Activated CD4-positive, alpha-beta T cell treated with anti-CD3 and anti-CD28 coated beads, Interleukin-2, amount 10 ng/mL, durations not matched to agents 24 days and 14 days (primary cell): ENCODE results near the gene BLNK. TPM values are rescaled to one million over a fixed set of nuclear protein-coding genes. Genes with fewer than 3 reads are reported as not detected.

Source experiments
- DNase-seq: peaks from one replicate; pipeline ENCODE4 v3.0.0; 2022
- H3K27ac Mint-ChIP-seq: one replicate; pipeline ENCODE4 v1.8.0; 2022; ENCODE audit warnings: mild to moderate bottlenecking, mixed read lengths
- H3K27me3 Mint-ChIP-seq: one replicate; pipeline ENCODE4 v1.8.0; 2022; ENCODE audit warnings: mixed read lengths
- H3K36me3 Mint-ChIP-seq: one replicate; pipeline ENCODE4 v1.8.0; 2022; ENCODE audit warnings: low read depth, mild to moderate bottlenecking, mixed read lengths
- H3K4me1 Mint-ChIP-seq: one replicate; pipeline ENCODE4 v1.8.0; 2021; ENCODE audit warnings: mixed read lengths
- H3K4me3 Mint-ChIP-seq: one replicate; pipeline ENCODE4 v1.8.0; 2022; ENCODE audit warnings: mild to moderate bottlenecking, moderate library complexity, mixed read lengths
- H3K9me3 Mint-ChIP-seq: one replicate; pipeline ENCODE4 v1.8.0; 2021; ENCODE audit warnings: mixed read lengths
- intact Hi-C: fragments of 100-400 bp; cut with micrococcal nuclease; formaldehyde crosslinking; loops from one replicate; pipeline ENCODE4 v1.15.1; 2023
- total RNA-seq: library from RNA; stranded (reverse); gene quantifications from 2 replicates; pipeline ENCODE4 v1.2.3, GENCODE V29; 2022

Gene BLNK
- total RNA-seq, 1 donor from 2014 or later: not detected

GRCh38 chr10:96279191-96279641 lies 7.8 kb upstream of the BLNK start:
- no peak for DNase-seq
- H3K27ac Mint-ChIP-seq: no peak overlapping the region
- intact Hi-C loops: no loop called here
- no peaks in the 10 kb centered on the region for H3K36me3 Mint-ChIP-seq
- H3K4me3 Mint-ChIP-seq: no peak overlapping the region
- no peaks in the 10 kb centered on the region for H3K4me1 Mint-ChIP-seq
- no peaks in the 10 kb centered on the region for H3K9me3 Mint-ChIP-seq
- H3K27me3 Mint-ChIP-seq: peaks cover 9% of the 10 kb centered on the region

- peaks cover 10% of the 10 kb centered on the region for H3K27me3 Mint-ChIP-seq
- H3K36me3 Mint-ChIP-seq: no peaks in the 10 kb centered on the region
- no peak overlapping the region for H3K4me3 Mint-ChIP-seq
- H3K4me1 Mint-ChIP-seq: no peaks in the 10 kb centered on the region
- intact Hi-C loops: no loop called here
- no peak for DNase-seq
- no peaks in the 10 kb centered on the region for H3K9me3 Mint-ChIP-seq
- no peak overlapping the region for H3K27ac Mint-ChIP-seq
These were observed 5.5 kb upstream of the BLNK start for GRCh38 chr10:96276831-96277230.

GRCh38 chr10:96276426-96276825 lies 5.1 kb upstream of the BLNK start:
- Mint-ChIP-seq H3K36me3 (no peaks in the 10 kb centered on the region), H3K4me1 (no peaks in the 10 kb centered on the region), H3K9me3 (no peaks in the 10 kb centered on the region), H3K4me3 (no peak overlapping the region), H3K27me3 (peaks cover 11% of the 10 kb centered on the region), H3K27ac (no peak overlapping the region)
- intact Hi-C loops: no loop called here
- no peak for DNase-seq

- DNase-seq: no peak
- Mint-ChIP-seq H3K27ac (no peak overlapping the region), H3K27me3 (peaks cover 11% of the 10 kb centered on the region), H3K4me3 (no peak overlapping the region), H3K36me3 (no peaks in the 10 kb centered on the region), H3K4me1 (no peaks in the 10 kb centered on the region), H3K9me3 (no peaks in the 10 kb centered on the region)
- intact Hi-C loops: no loop called here
These were observed 4.5 kb upstream of the BLNK start for GRCh38 chr10:96275685-96276418.

- Mint-ChIP-seq H3K27ac (no peak overlapping the region), H3K4me3 (no peak overlapping the region), H3K27me3 (peaks cover 12% of the 10 kb centered on the region), H3K9me3 (no peaks in the 10 kb centered on the region), H3K36me3 (no peaks in the 10 kb centered on the region), H3K4me1 (no peaks in the 10 kb centered on the region)
- no peak for DNase-seq
- intact Hi-C loops: no loop called here
These were observed 1.2 kb upstream of the BLNK start for GRCh38 chr10:96272316-96273280.

GRCh38 chr10:96270571-96270970 lies 798 bp downstream of the BLNK start:
- H3K27ac Mint-ChIP-seq: no peak overlapping the region
- H3K9me3 Mint-ChIP-seq: no peaks in the 10 kb centered on the region
- peaks cover 15% of the 10 kb centered on the region for H3K27me3 Mint-ChIP-seq
- H3K4me3 Mint-ChIP-seq: no peak overlapping the region
- no peak for DNase-seq
- intact Hi-C loops: no loop called here
- no peaks in the 10 kb centered on the region for H3K36me3 Mint-ChIP-seq
- H3K4me1 Mint-ChIP-seq: peaks cover 3% of the 10 kb centered on the region

- intact Hi-C loops: no loop called here
- Mint-ChIP-seq H3K27me3 (peaks cover 18% of the 10 kb centered on the region), H3K9me3 (no peaks in the 10 kb centered on the region), H3K27ac (no peak overlapping the region), H3K4me3 (no peak overlapping the region), H3K4me1 (peaks cover 3% of the 10 kb centered on the region), H3K36me3 (no peaks in the 10 kb centered on the region)
- DNase-seq: no peak
These were observed 1.7 kb downstream of the BLNK start for GRCh38 chr10:96269438-96270300.

GRCh38 chr10:96268341-96268909 lies 2.9 kb downstream of the BLNK start:
- Mint-ChIP-seq H3K27ac (no peak overlapping the region), H3K9me3 (no peaks in the 10 kb centered on the region), H3K27me3 (peaks cover 18% of the 10 kb centered on the region), H3K4me3 (no peak overlapping the region), H3K4me1 (peaks cover 3% of the 10 kb centered on the region), H3K36me3 (no peaks in the 10 kb centered on the region)
- DNase-seq: no peak
- intact Hi-C loops: no loop called here

GRCh38 chr10:96267234-96267705 lies 4.1 kb downstream of the BLNK start:
- Mint-ChIP-seq H3K27ac (no peak overlapping the region), H3K4me3 (no peak overlapping the region), H3K36me3 (no peaks in the 10 kb centered on the region), H3K27me3 (peaks cover 18% of the 10 kb centered on the region), H3K9me3 (no peaks in the 10 kb centered on the region), H3K4me1 (peaks cover 3% of the 10 kb centered on the region)
- intact Hi-C loops: no loop called here
- no peak for DNase-seq

GRCh38 chr10:96266118-96266770 lies 5.1 kb downstream of the BLNK start:
- intact Hi-C loops: no loop called here

GRCh38 chr10:96264938-96265337 lies 6.4 kb downstream of the BLNK start:
- Mint-ChIP-seq H3K27me3 (peaks cover 16% of the 10 kb centered on the region), H3K4me1 (peaks cover 3% of the 10 kb centered on the region), H3K4me3 (no peak overlapping the region), H3K27ac (no peak overlapping the region), H3K9me3 (no peaks in the 10 kb centered on the region), H3K36me3 (no peaks in the 10 kb centered on the region)
- DNase-seq: no peak
- intact Hi-C loops: no loop called here

More at GRCh38 chr10:96266118-96266770, 5.1 kb downstream of the BLNK start:
- Mint-ChIP-seq H3K27me3 (peaks cover 16% of the 10 kb centered on the region), H3K27ac (no peak overlapping the region), H3K36me3 (no peaks in the 10 kb centered on the region), H3K4me1 (peaks cover 3% of the 10 kb centered on the region), H3K9me3 (no peaks in the 10 kb centered on the region), H3K4me3 (no peak overlapping the region)
- no peak for DNase-seq

GRCh38 chr10:96263669-96264068 lies 7.7 kb downstream of the BLNK start:
- no peak overlapping the region for H3K4me3 Mint-ChIP-seq
- H3K27ac Mint-ChIP-seq: no peak overlapping the region
- intact Hi-C loops: no loop called here
- H3K27me3 Mint-ChIP-seq: peaks cover 10% of the 10 kb centered on the region
- peaks cover 3% of the 10 kb centered on the region for H3K4me1 Mint-ChIP-seq
- no peaks in the 10 kb centered on the region for H3K36me3 Mint-ChIP-seq
- no peaks in the 10 kb centered on the region for H3K9me3 Mint-ChIP-seq
- DNase-seq: no peak

- Mint-ChIP-seq H3K36me3 (no peaks in the 10 kb centered on the region), H3K4me3 (no peak overlapping the region), H3K9me3 (no peaks in the 10 kb centered on the region), H3K27ac (no peak overlapping the region), H3K4me1 (peaks cover 3% of the 10 kb centered on the region), H3K27me3 (peaks cover 8% of the 10 kb centered on the region)
- DNase-seq: no peak
- intact Hi-C loops: no loop called here
These were observed 8.2 kb downstream of the BLNK start for GRCh38 chr10:96263176-96263575.
